GM06990 (cell line): Measurements from ENCODE around the gene DPH7.
"Not testable (repeated sequence)": the region's sequence is repeated elsewhere in the genome, so short reads cannot be mapped to it uniquely, and the experiment has no call there.

ENCODE experiments used
- DNase-seq: peaks from one replicate; pipeline ENCODE4 v3.0.0-alpha.2; 2011; ENCODE audit not compliant: insufficient read length; ENCODE audit errors: extremely low read depth
- H3K27me3 ChIP-seq: replicated peaks from 2 replicates; pipeline ENCODE4 v1.6.0; 2011; ENCODE audit warnings: low read length; ENCODE audit not compliant: control insufficient read depth, insufficient read depth
- H3K36me3 ChIP-seq: 2 replicates; pipeline ENCODE4 v1.5.1; 2011; ENCODE audit warnings: low read length; ENCODE audit not compliant: control insufficient read depth, insufficient read depth
- H3K4me3 ChIP-seq: replicated peaks from 2 replicates; pipeline ENCODE4 v1.5.1; 2011; ENCODE audit warnings: low read depth, mild to moderate bottlenecking, control low read depth, low read length
- CTCF ChIP-seq: IDR thresholded peaks from 2 replicates; pipeline ENCODE4 v1.5.1; 2011; ENCODE audit warnings: low read length, control low read depth, mild to moderate bottlenecking, inconsistent platforms; ENCODE audit not compliant: insufficient read depth, poor library complexity, severe bottlenecking

Gene DPH7

GRCh38 chr9:137603879-137604278 is 25.2 kb upstream of the DPH7 start:
- Histone ChIP-seq H3K36me3 (no peaks in the 10 kb centered on the region), H3K27me3 (no peaks in the 10 kb centered on the region), H3K4me3 (no peak overlapping the region)
- DNase-seq = no peak
- no peak for TF ChIP-seq CTCF

DNA sequence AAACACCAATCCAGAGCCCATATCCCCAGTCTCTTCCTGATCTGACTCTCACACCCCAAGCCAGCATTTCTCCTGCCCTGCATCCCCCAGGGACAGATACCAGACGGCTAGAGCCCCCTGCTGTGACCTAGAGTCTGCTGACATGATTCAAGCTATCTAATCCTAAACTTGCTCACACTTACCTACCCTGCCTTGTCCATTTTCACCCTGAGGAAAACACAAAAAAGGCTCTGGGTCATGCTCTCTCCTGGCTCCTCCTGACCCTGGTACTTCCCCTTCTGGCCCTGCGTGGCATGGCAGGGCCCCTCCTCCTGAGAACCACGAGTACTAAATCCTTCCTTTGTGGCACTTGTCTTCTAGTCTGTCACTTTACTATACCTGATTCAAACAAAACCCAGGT is 23.9 kb upstream of the DPH7 start:
- no peak overlapping the region for H3K4me3 ChIP-seq
- DNase-seq = no peak
- no peaks in the 10 kb centered on the region for H3K36me3 ChIP-seq
- no peak for TF ChIP-seq CTCF
- no peaks in the 10 kb centered on the region for H3K27me3 ChIP-seq

DNA sequence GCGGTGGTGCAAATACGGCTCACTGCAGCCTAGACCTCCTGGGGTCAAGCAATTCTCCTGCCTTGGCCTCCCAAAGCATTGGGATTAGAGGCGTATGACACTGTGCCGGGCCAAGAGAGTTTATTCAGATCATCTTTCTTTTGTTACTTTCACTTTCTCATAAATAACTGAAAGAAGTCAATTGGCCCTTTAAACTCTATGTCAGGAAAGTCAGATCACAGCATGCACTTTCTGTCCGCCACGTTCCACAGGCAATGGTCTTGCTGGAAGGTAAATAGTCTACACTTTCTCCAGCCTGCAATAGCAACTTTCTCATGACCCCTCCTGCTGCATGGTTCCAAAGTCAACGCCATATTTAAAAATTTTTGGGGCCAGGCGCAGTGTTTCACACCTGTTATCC is 20.2 kb upstream of the DPH7 start:
- no peaks in the 10 kb centered on the region for H3K27me3 ChIP-seq
- no peak for TF ChIP-seq CTCF
- no peak for DNase-seq
- H3K36me3 ChIP-seq = no peaks in the 10 kb centered on the region
- no peak overlapping the region for H3K4me3 ChIP-seq

DNA sequence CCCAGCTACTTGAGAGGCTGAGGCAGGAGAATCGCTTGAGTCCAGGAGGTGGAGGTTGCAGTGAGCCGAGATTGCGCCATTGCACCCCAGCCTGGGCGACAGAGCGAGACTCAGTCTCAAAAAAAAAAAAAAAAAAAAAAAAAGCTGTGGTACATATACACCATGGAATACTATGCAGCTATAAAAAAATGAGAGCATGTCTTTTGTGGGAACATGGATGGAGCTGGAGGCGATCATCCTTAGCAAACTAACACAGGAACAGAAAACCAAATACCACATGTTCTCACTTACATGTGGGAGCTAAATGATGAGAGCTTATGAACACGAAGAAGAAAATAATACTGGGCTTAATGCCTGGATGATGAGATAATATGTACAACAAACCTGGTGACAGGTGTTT is 17.9 kb upstream of the DPH7 start:
- not testable (repeated sequence) for DNase-seq, H3K27me3 ChIP-seq, H3K4me3 ChIP-seq, H3K36me3 ChIP-seq

DNA sequence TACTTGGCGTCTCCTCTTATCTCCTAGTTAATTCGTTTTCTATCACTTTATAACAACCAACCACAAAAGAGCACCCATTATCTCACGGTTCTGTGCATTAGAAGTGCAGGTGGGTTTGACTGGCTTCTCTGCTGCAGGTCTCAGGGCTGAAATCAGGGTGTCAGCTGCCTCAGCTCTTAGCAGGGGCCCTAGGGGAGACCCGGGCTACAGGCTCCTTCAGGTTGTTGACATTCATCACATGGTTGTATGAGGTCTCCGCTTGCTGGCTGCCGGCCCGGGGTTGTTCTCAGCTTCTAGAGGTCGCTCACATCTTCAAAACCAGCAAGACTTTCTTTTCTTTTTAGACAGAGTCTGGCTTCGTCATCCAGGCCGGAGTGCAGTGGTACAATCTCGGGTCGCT is 14.5 kb upstream of the DPH7 start:
- TF ChIP-seq CTCF = no peak
- Histone ChIP-seq H3K36me3 (peaks cover 2% of the 10 kb centered on the region), H3K27me3 (no peaks in the 10 kb centered on the region), H3K4me3 (no peak overlapping the region)
- DNase-seq = no peak

GRCh38 chr9:137592767-137593166 is 14.0 kb upstream of the DPH7 start:
- TF ChIP-seq CTCF = no peak
- DNase-seq = no peak
- H3K27me3 ChIP-seq = no peaks in the 10 kb centered on the region
- peaks cover 4% of the 10 kb centered on the region for H3K36me3 ChIP-seq
- no peak overlapping the region for H3K4me3 ChIP-seq
